Measurements from ENCODE around the gene SP140.

The SP140 gene

GRCh38 chr2:230358305-230358704, 132.8 kb downstream of the SP140 start:
- H3K36me3 ChIP-seq = no peaks in the 10 kb centered on the region
- no peaks in the 10 kb centered on the region for H3K9me3 ChIP-seq (ENCODE audit: severe bottlenecking)
- no peak for TF ChIP-seq CTCF (IDR thresholded peaks at IDR 0.05; ENCODE audit: low read depth, low read length)
- peaks cover 61% of the 10 kb centered on the region for H3K27me3 ChIP-seq (ENCODE audit: insufficient read depth, low read depth, severe bottlenecking)
- DNase-seq = no peak
- no peak overlapping the region for H3K27ac ChIP-seq
- H3K4me3 ChIP-seq (ENCODE audit: low read depth, low read length) = no peak overlapping the region

GRCh38 chr2:230360028-230360427, 134.5 kb downstream of the SP140 start:
- H3K36me3 ChIP-seq = no peaks in the 10 kb centered on the region
- TF ChIP-seq CTCF (IDR thresholded peaks at IDR 0.05; ENCODE audit: low read depth, low read length) = no peak

GRCh38 chr2:230362030-230362691, 136.6 kb downstream of the SP140 start:
- no peaks in the 10 kb centered on the region for H3K36me3 ChIP-seq
- H3K4me3 ChIP-seq (ENCODE audit: low read depth, low read length) = no peak overlapping the region
- no peak overlapping the region for H3K27ac ChIP-seq
- no peak for TF ChIP-seq CTCF (IDR thresholded peaks at IDR 0.05; ENCODE audit: low read depth, low read length)
- no peaks in the 10 kb centered on the region for H3K9me3 ChIP-seq (ENCODE audit: severe bottlenecking)
- DNase-seq = no peak
- H3K27me3 ChIP-seq (ENCODE audit: insufficient read depth, low read depth, severe bottlenecking) = peaks cover 56% of the 10 kb centered on the region

More at GRCh38 chr2:230360028-230360427, 134.5 kb downstream of the SP140 start:
- H3K27me3 ChIP-seq (ENCODE audit: insufficient read depth, low read depth, severe bottlenecking) = peaks cover 73% of the 10 kb centered on the region
- no peaks in the 10 kb centered on the region for H3K9me3 ChIP-seq (ENCODE audit: severe bottlenecking)
- no peak for DNase-seq
- no peak overlapping the region for H3K4me3 ChIP-seq (ENCODE audit: low read depth, low read length)
- no peak overlapping the region for H3K27ac ChIP-seq
